Panc1 (cell line): ENCODE measurements around the gene TBC1D32. TPM values are rescaled to one million over a fixed set of nuclear protein-coding genes. Genes with fewer than 3 reads are reported as not detected.
"Not testable (repeated sequence)": the region's sequence is repeated elsewhere in the genome, so short reads cannot be mapped to it uniquely, and the experiment has no call there.

ENCODE experiments used
- ATAC-seq: fragments of 200-7000 bp; cut with Tn5 transposase; 2 replicates; pipeline ENCODE4 v1.9.1; 2020; ENCODE audit warnings: mild to moderate bottlenecking, moderate library complexity
- BruUV-seq: library from RNA; stranded (reverse); fragments of 400-500 nt; replicated peaks from 2 replicates; lab custom pipeline; 2021; lab: Mats Ljungman, UMichigan
- CTCF ChIA-PET: fragments of 300-600 bp; sonication (Branson Sonifier 250); formaldehyde crosslinking; loops from one replicate; lab custom pipeline; 2022; ENCODE audit warnings: antibody characterized with exemption; lab: Charles Lee
- POLR2A ChIA-PET: fragments of 300-600 bp; sonication (Branson Sonifier 250); formaldehyde crosslinking; loops from one replicate; lab custom pipeline; 2022; ENCODE audit warnings: antibody characterized with exemption; lab: Charles Lee
- DNase-seq: peaks from one replicate; pipeline ENCODE4 v3.0.0-alpha.2; 2010; ENCODE audit warnings: low read depth, low spot score
- H3K27ac ChIP-seq: 2 replicates; pipeline ENCODE4 v1.5.1; 2011; ENCODE audit warnings: mild to moderate bottlenecking, low read length, inconsistent platforms
- H3K27me3 ChIP-seq: fragments of 200-500 bp; sonication (Bioruptor generic); 2 replicates; pipeline ENCODE4 v1.6.0; 2014; ENCODE audit warnings: low read length, inconsistent platforms; ENCODE audit not compliant: control insufficient read depth, insufficient read depth
- H3K36me3 ChIP-seq: fragments of 200-500 bp; sonication (Bioruptor generic); 2 replicates; pipeline ENCODE4 v1.5.1; 2014; ENCODE audit warnings: inconsistent platforms, mild to moderate bottlenecking, low read length, moderate library complexity; ENCODE audit not compliant: control insufficient read depth, insufficient read depth
- H3K4me1 ChIP-seq: 2 replicates; pipeline ENCODE4 v1.5.1; 2011; ENCODE audit warnings: inconsistent platforms, mild to moderate bottlenecking, low read length, moderate library complexity; ENCODE audit not compliant: control insufficient read depth, insufficient read depth
- H3K4me3 ChIP-seq, 2 experiments: 2 replicates each; pipeline ENCODE4 v1.5.1; 2011 to 2012; ENCODE audit warnings: low read depth in 2 of 2, low read length in 2 of 2, mild to moderate bottlenecking in 2 of 2, inconsistent platforms in 1 of 2, moderate library complexity in 1 of 2
- H3K9me3 ChIP-seq: fragments of 200-500 bp; sonication (Bioruptor generic); 2 replicates; pipeline ENCODE4 v1.5.1; 2014; ENCODE audit warnings: low read depth, mild to moderate bottlenecking, inconsistent platforms, low read length, moderate library complexity; ENCODE audit not compliant: control insufficient read depth, insufficient read depth
- CTCF ChIP-seq: fragments of 450-650 bp; IDR thresholded peaks from 2 replicates; pipeline ENCODE4 v1.5.1; 2017; ENCODE audit warnings: mild to moderate bottlenecking
- POLR2AphosphoS5 ChIP-seq: IDR thresholded peaks from 2 replicates; pipeline ENCODE4 v1.6.1; 2012; ENCODE audit warnings: mild to moderate bottlenecking, low read depth, low read length, moderate library complexity
- REST ChIP-seq, 2 experiments: IDR thresholded peaks; 2 replicates each; pipeline ENCODE4 v1.6.1; 2011 to 2012; ENCODE audit warnings: low read depth in 2 of 2, control low read depth in 1 of 2, low read length in 1 of 2, mild to moderate bottlenecking in 1 of 2, moderate library complexity in 1 of 2; ENCODE audit not compliant: insufficient read depth in 1 of 2
- SIN3A ChIP-seq: IDR thresholded peaks from 2 replicates; pipeline ENCODE4 v1.6.1; 2012; ENCODE audit warnings: low read depth, mild to moderate bottlenecking, low read length, moderate library complexity, borderline replicate concordance; ENCODE audit not compliant: insufficient read depth
- TCF7L2 ChIP-seq: IDR thresholded peaks from 2 replicates; pipeline ENCODE4 v1.6.1; 2011; ENCODE audit warnings: mild to moderate bottlenecking, low read depth, low read length, inconsistent platforms
- in situ Hi-C: cut with HindIII; loops from 2 replicates; pipeline ENCODE4 v1.10.0; 2016; ENCODE audit warnings: low sequenced_read_pairs, low pct_unique_long_range_greater_than_20kb
- intact Hi-C: fragments of 100-400 bp; cut with micrococcal nuclease; formaldehyde crosslinking; loops from one replicate; pipeline ENCODE4 v1.10.0; 2022; ENCODE audit not compliant: unreplicated experiment
- total RNA-seq: library from RNA; stranded (reverse); gene quantifications from one replicate; pipeline ENCODE4 v1.2.1, GENCODE V29; 2021; ENCODE audit not compliant: unreplicated experiment

Gene TBC1D32
- total RNA-seq, 1 experiment from 2014 or later, result 15.8 TPM

GRCh38 chr6:121338366-121338765 lies 4.1 kb upstream of the TBC1D32 start:
- intact Hi-C loops (no loop called here), in situ Hi-C loops (no loop called here)
- H3K9me3 ChIP-seq, result no peaks in the 10 kb centered on the region
- ATAC-seq, result no peak
- no peak overlapping the region for H3K4me3 ChIP-seq
- no peak for DNase-seq
- no peaks in the 10 kb centered on the region for H3K36me3 ChIP-seq
- no peak overlapping the region for H3K27ac ChIP-seq
- no peak for TF ChIP-seq POLR2AphosphoS5
- TF ChIP-seq REST (IDR thresholded peaks at IDR 0.05; ENCODE audit: insufficient read depth in 1 of 2, low read depth in 2 of 2, low read length in 1 of 2), result no peak
- TF ChIP-seq SIN3A, result no peak
- TF ChIP-seq CTCF, result no peak
- TF ChIP-seq TCF7L2, result no peak
- ChIA-PET POLR2A (no interaction called here), CTCF (no interaction called here)
- H3K4me1 ChIP-seq, result peaks cover 8% of the 10 kb centered on the region
- H3K27me3 ChIP-seq, result no peaks in the 10 kb centered on the region
- BruUV-seq, result no TSS peak

- Histone ChIP-seq H3K9me3 (no peaks in the 10 kb centered on the region), H3K27ac (peak overlapping the region; percentile 96), H3K27me3 (no peaks in the 10 kb centered on the region), H3K4me1 (peaks cover 23% of the 10 kb centered on the region), H3K36me3 (no peaks in the 10 kb centered on the region), H3K4me3 (peak overlapping the region; percentile 88 to 90)
- CTCF ChIA-PET, result no interaction called here
- no peak for TF ChIP-seq SIN3A
- no peak for TF ChIP-seq REST (IDR thresholded peaks at IDR 0.05; ENCODE audit: insufficient read depth in 1 of 2, low read depth in 2 of 2, low read length in 1 of 2)
- TF ChIP-seq CTCF, result no peak
- no peak for TF ChIP-seq POLR2AphosphoS5
- no peak for TF ChIP-seq TCF7L2
- DNase-seq (no peak), ATAC-seq (peak; percentile 3; the same call in 1 of the 2 replicates)
- BruUV-seq, result no TSS peak
- intact Hi-C loops, result no loop called here
- POLR2A ChIA-PET, result interaction anchor here (0.6 kb wide), 1 partner anchor 245 kb away, joined by 4 read pairs; no protein-coding TSS in a partner anchor
- in situ Hi-C loops, result no loop called here
Measured at GRCh38 chr6:121335087-121336008, 1.1 kb upstream of the TBC1D32 start.

GRCh38 chr6:121333694-121334093 lies 586 bp downstream of the TBC1D32 start:
- CTCF ChIA-PET, H3K36me3 ChIP-seq, ATAC-seq, H3K27me3 ChIP-seq, H3K9me3 ChIP-seq, DNase-seq, BruUV-seq, in situ Hi-C loops, intact Hi-C loops, POLR2A ChIA-PET: not testable (repeated sequence)
- Histone ChIP-seq H3K27ac (peak overlapping the region; percentile 96), H3K4me3 (peak overlapping the region; percentile 88 to 90), H3K4me1 (peaks cover 23% of the 10 kb centered on the region)
